ENCODE results near the gene MYO18B.

The MYO18B gene

GRCh38 chr22:25828422-25828821, 86.4 kb downstream of the MYO18B start:
- DNase-seq (ENCODE audit: low read depth): no peak

- DNase-seq (ENCODE audit: low read depth): no peak
These were observed 87.2 kb downstream of the MYO18B start for GRCh38 chr22:25829237-25829636.

- no peak for DNase-seq (ENCODE audit: low read depth)
These were observed 88.1 kb downstream of the MYO18B start for GRCh38 chr22:25829808-25830777.

GRCh38 chr22:25833091-25833490, 91.1 kb downstream of the MYO18B start:
- DNase-seq (ENCODE audit: low read depth): no peak

GRCh38 chr22:25833676-25834075, 91.7 kb downstream of the MYO18B start:
- no peak for DNase-seq (ENCODE audit: low read depth)

GRCh38 chr22:25834490-25834889, 92.5 kb downstream of the MYO18B start:
- DNase-seq (ENCODE audit: low read depth): no peak

GRCh38 chr22:25835348-25835747, 93.4 kb downstream of the MYO18B start:
- DNase-seq (ENCODE audit: low read depth): no peak

GRCh38 chr22:25837288-25837900, 95.4 kb downstream of the MYO18B start:
- no peak for DNase-seq (ENCODE audit: low read depth)

- DNase-seq (ENCODE audit: low read depth): no peak
These were observed 97.2 kb downstream of the MYO18B start for GRCh38 chr22:25838960-25839741.

GRCh38 chr22:25839755-25840154, 97.8 kb downstream of the MYO18B start:
- DNase-seq (ENCODE audit: low read depth): no peak

- DNase-seq (ENCODE audit: low read depth): no peak
These were observed 98.2 kb downstream of the MYO18B start for GRCh38 chr22:25840167-25840566.

GRCh38 chr22:25840891-25841290, 98.9 kb downstream of the MYO18B start:
- DNase-seq (ENCODE audit: low read depth): no peak

- no peak for DNase-seq (ENCODE audit: low read depth)
These were observed 99.8 kb downstream of the MYO18B start for GRCh38 chr22:25841775-25842174.

GRCh38 chr22:25843660-25844405, 101.8 kb downstream of the MYO18B start:
- DNase-seq (ENCODE audit: low read depth): no peak

GRCh38 chr22:25844601-25845000, 102.6 kb downstream of the MYO18B start:
- DNase-seq (ENCODE audit: low read depth): no peak

GRCh38 chr22:25845985-25846745, 104.2 kb downstream of the MYO18B start:
- DNase-seq (ENCODE audit: low read depth): no peak

GRCh38 chr22:25847451-25847850, 105.5 kb downstream of the MYO18B start:
- no peak for DNase-seq (ENCODE audit: low read depth)

- no peak for DNase-seq (ENCODE audit: low read depth)
These were observed 107.0 kb downstream of the MYO18B start for GRCh38 chr22:25848954-25849353.

GRCh38 chr22:25849522-25849921, 107.5 kb downstream of the MYO18B start:
- DNase-seq (ENCODE audit: low read depth): no peak

- DNase-seq (ENCODE audit: low read depth): no peak
These were observed 110.2 kb downstream of the MYO18B start for GRCh38 chr22:25852223-25852622.

- DNase-seq (ENCODE audit: low read depth): no peak
These were observed 111.1 kb downstream of the MYO18B start for GRCh38 chr22:25853078-25853477.
